GM12878 (cell line): ENCODE measurements around the gene MUC5AC.

Experiments
- ATF7 ChIP-seq: fragments of 450-650 bp; IDR thresholded peaks from 2 replicates; pipeline ENCODE4 v1.6.1; 2016; ENCODE audit warnings: low read depth, mild to moderate bottlenecking
- CTCF ChIP-seq, 3 experiments: IDR thresholded peaks in 2 of 3; conservative IDR thresholded peaks in 1 of 3; 2 replicates each; pipeline ENCODE4 v1.5.1; 2011; ENCODE audit warnings: low read depth in 3 of 3, low read length in 3 of 3, mild to moderate bottlenecking in 3 of 3, control low read depth in 2 of 3, moderate library complexity in 2 of 3, inconsistent platforms in 1 of 3, mixed read lengths in 1 of 3; ENCODE audit not compliant: control insufficient read depth in 2 of 3, insufficient read depth in 1 of 3; ENCODE audit errors: extremely low read depth in 1 of 3
- EP300 ChIP-seq, 2 experiments: fragments of 150-350 bp in 1 of 2; IDR thresholded peaks; 2 replicates each; pipeline ENCODE4 v1.6.1; 2011 to 2012; ENCODE audit warnings: low read depth in 2 of 2, low read length in 2 of 2, borderline replicate concordance in 1 of 2, improper control_type of control experiment in 1 of 2, inconsistent platforms in 1 of 2; ENCODE audit not compliant: control insufficient read depth in 1 of 2
- NFYA ChIP-seq: IDR thresholded peaks from 2 replicates; pipeline ENCODE4 v1.6.1; 2011; ENCODE audit warnings: low read depth, mild to moderate bottlenecking, low read length, improper control_type of control experiment, borderline replicate concordance
- RELA ChIP-seq: fragments of 450-650 bp; IDR thresholded peaks from 2 replicates; pipeline ENCODE4 v1.8.0; 2014; ENCODE audit warnings: borderline replicate concordance; ENCODE audit not compliant: partially characterized antibody
- SIN3A ChIP-seq: IDR thresholded peaks from 2 replicates; pipeline ENCODE4 v1.6.1; 2012; ENCODE audit warnings: low read depth, low read length, improper control_type of control experiment

- TF ChIP-seq CTCF (IDR thresholded peaks at IDR 0.05 in 2 of 3, conservative IDR thresholded peaks at IDR 0.05 in 1 of 3; ENCODE audit: control insufficient read depth in 2 of 3, extremely low read depth in 1 of 3, insufficient read depth in 1 of 3, low read depth in 3 of 3, low read length in 3 of 3) (no peak), NFYA (no peak), ATF7 (no peak), RELA (no peak), SIN3A (no peak), EP300 (IDR thresholded peaks at IDR 0.05; ENCODE audit: borderline replicate concordance in 1 of 2, control insufficient read depth in 1 of 2, low read depth in 2 of 2, low read length in 2 of 2) (no peak)
These were observed 5.2 kb upstream of the MUC5AC start for GRCh38 chr11:1152316-1153104.
